Measurements from ENCODE around the gene CCDC88B. TPM values are rescaled to one million over a fixed set of nuclear protein-coding genes. Genes with fewer than 3 reads are reported as not detected.

The CCDC88B gene
- total RNA-seq, 4 donors from 2014 or later = 7.6 to 9.4 (median 8.5) TPM

Small RNA genes within 50 kb of the gene (small RNA-seq; reads per million reads assigned to genes)
- gene MIR1237 = 0 to 0.64 (median 0.17) reads per million in 4 donors
- 0 to 1.2 (median 0.87) reads per million in 4 donors for gene MIR7155
- gene RF00019 = 0 reads per million in 4 donors

Other genes starting within 250 kb of the CCDC88B start
- 10 to 100 TPM; 26.9 to 56.2 (median 30.4) TPM for gene MACROD1, start 174.1 kb upstream of the CCDC88B start, total RNA-seq
- 100 to 1,000 TPM in 1 of 4 donors, 10 to 100 TPM in 3; 88.6 to 134 (median 94.0) TPM for gene STIP1, start 154.0 kb upstream of the CCDC88B start, total RNA-seq
- 10 to 100 TPM; 14.5 to 28.5 (median 17.0) TPM for gene FERMT3, start 133.5 kb upstream of the CCDC88B start, total RNA-seq
- 10 to 100 TPM; 41.4 to 59.9 (median 50.3) TPM for gene TRPT1, start 114.0 kb upstream of the CCDC88B start, total RNA-seq
- gene NUDT22, start 113.9 kb upstream of the CCDC88B start, total RNA-seq = 10 to 100 TPM; 36.8 to 53.7 (median 45.8) TPM
- gene DNAJC4, start 109.7 kb upstream of the CCDC88B start, total RNA-seq = 10 to 100 TPM in 3 of 4 donors, 1 to 10 TPM in 1; 7.1 to 33.5 (median 28.9) TPM
- gene VEGFB, start 105.6 kb upstream of the CCDC88B start, total RNA-seq = 100 to 1,000 TPM in 2 of 4 donors, 10 to 100 TPM in 2; 49.9 to 152 (median 88.6) TPM
- 10 to 100 TPM; 45.5 to 78.3 (median 58.4) TPM for gene FKBP2, start 99.1 kb upstream of the CCDC88B start, total RNA-seq
- 100 to 1,000 TPM in 1 of 4 donors, 10 to 100 TPM in 3; 37.2 to 123 (median 70.9) TPM for gene PPP1R14B, start 93.3 kb upstream of the CCDC88B start, total RNA-seq
- gene PLCB3, start 88.7 kb upstream of the CCDC88B start, total RNA-seq = 10 to 100 TPM; 16.2 to 33.2 (median 25.1) TPM
- 100 to 1,000 TPM in 3 of 4 donors, 10 to 100 TPM in 1; 97.1 to 156 (median 135) TPM for gene BAD, start 55.5 kb upstream of the CCDC88B start, total RNA-seq
- 10 to 100 TPM; 14.0 to 37.1 (median 27.6) TPM for gene GPR137, start 54.4 kb upstream of the CCDC88B start, total RNA-seq
- gene KCNK4, start 48.9 kb upstream of the CCDC88B start, total RNA-seq = under 1 TPM in 1 of 4 donors, not detected in 3; 0.31 TPM
- not detected for gene CATSPERZ, start 39.8 kb upstream of the CCDC88B start, total RNA-seq
- gene ESRRA, start 34.7 kb upstream of the CCDC88B start, total RNA-seq = 10 to 100 TPM; 39.8 to 77.1 (median 71.2) TPM
- 100 to 1,000 TPM; 180 to 267 (median 218) TPM for gene TRMT112, start 22.6 kb upstream of the CCDC88B start, total RNA-seq
- gene PRDX5, start 22.1 kb upstream of the CCDC88B start, total RNA-seq = 100 to 1,000 TPM; 179 to 260 (median 181) TPM
- gene RPS6KA4, start 19.0 kb downstream of the CCDC88B start, total RNA-seq = 10 to 100 TPM; 21.2 to 44.2 (median 28.3) TPM
- not detected for gene SLC22A11, start 215.7 kb downstream of the CCDC88B start, total RNA-seq

All from gastroesophageal sphincter (tissue), 4 donors.